K562 (cell line): ENCODE measurements around the gene ALG9. TPM values are rescaled to one million over a fixed set of nuclear protein-coding genes. Genes with fewer than 3 reads are reported as not detected.

Experiments
- ATAC-seq: fragments of 200-7000 bp; cut with Tn5 transposase; 3 replicates; pipeline ENCODE4 v1.9.1; 2020; ENCODE audit warnings: moderate library complexity
- BruUV-seq: library from RNA; stranded (reverse); fragments of 400-500 nt; replicated peaks from 2 replicates; lab custom pipeline; 2021; lab: Mats Ljungman, UMichigan
- CTCF ChIA-PET: fragments of 300-600 bp; formaldehyde crosslinking; extraction: SDS; loops from one replicate; lab custom pipeline; 2021; ENCODE audit warnings: low intra/inter-chr PET ratio; lab: Yijun Ruan, JAX
- POLR2A ChIA-PET: fragments of 300-600, 350-650 bp; sonication (Branson Sonifier 250); formaldehyde crosslinking; extraction: SDS; loops from one replicate; lab custom pipeline; 2021; ENCODE audit warnings: antibody characterized with exemption, inconsistent platforms; lab: Yijun Ruan, JAX
- DNase-seq, 4 experiments: peaks; one replicate each; pipeline versions ENCODE4 v3.0.0 to v3.0.0-alpha.2; 2011 to 2018; ENCODE audit warnings: low spot score in 3 of 4, mixed read lengths in 3 of 4; ENCODE audit errors: extremely low read depth in 1 of 4
- FAIRE-seq: peaks from 2 replicates; lab custom pipeline; 2011; peaks lifted over from hg19 to GRCh38; lab: Jason Lieb, UNC
- H2AFZ ChIP-seq: 2 replicates; pipeline ENCODE4 v1.6.0; 2011; ENCODE audit warnings: low read depth, low read length, control low read depth, inconsistent platforms
- H3K27ac ChIP-seq: fragments of 200-600 bp; 3 replicates; pipeline ENCODE4 v1.8.0; 2011; ENCODE audit warnings: low read depth, mild to moderate bottlenecking, control low read depth, inconsistent platforms, low read length, moderate library complexity, mixed read lengths; ENCODE audit errors: extremely low read depth
- H3K27me3 ChIP-seq, 2 experiments: fragments of 300-600 bp in 1 of 2; 2 replicates in 1 of 2; 3 replicates in 1 of 2; pipeline versions ENCODE4 v1.6.0 to v1.8.0; 2011; ENCODE audit warnings: inconsistent platforms in 2 of 2, low read length in 2 of 2, mild to moderate bottlenecking in 1 of 2, mixed read lengths in 1 of 2, moderate library complexity in 1 of 2; ENCODE audit not compliant: control insufficient read depth in 2 of 2, insufficient read depth in 2 of 2
- H3K36me3 ChIP-seq: fragments of 300-600 bp; 3 replicates; pipeline ENCODE4 v1.8.0; 2011; ENCODE audit warnings: mild to moderate bottlenecking, low read length, inconsistent platforms; ENCODE audit not compliant: control insufficient read depth, insufficient read depth
- H3K4me1 ChIP-seq, 2 experiments: fragments of 200-600 bp in 1 of 2; replicated peaks in 1 of 2; 2 replicates in 1 of 2; 3 replicates in 1 of 2; pipeline versions ENCODE4 v1.5.1 to v1.8.0; 2011; ENCODE audit warnings: inconsistent platforms in 2 of 2, low read length in 2 of 2, mild to moderate bottlenecking in 1 of 2, mixed read lengths in 1 of 2, moderate library complexity in 1 of 2; ENCODE audit not compliant: control insufficient read depth in 2 of 2, insufficient read depth in 2 of 2
- H3K4me2 ChIP-seq: 2 replicates; pipeline ENCODE4 v1.6.1; 2011; ENCODE audit warnings: low read length, control low read depth, inconsistent platforms, mixed read lengths; ENCODE audit not compliant: insufficient read depth
- H3K4me3 ChIP-seq: fragments of 200-600 bp; sonication (generic), shearing (Covaris generic); 2 replicates; pipeline ENCODE4 v1.5.1; 2016; ENCODE audit warnings: control low read depth, inconsistent platforms
- H3K79me2 ChIP-seq: fragments of 200-600 bp; 3 replicates; pipeline ENCODE4 v1.8.0; 2011; ENCODE audit warnings: low read length, inconsistent platforms; ENCODE audit not compliant: control insufficient read depth, insufficient read depth
- H3K9ac ChIP-seq, 2 experiments: 2 replicates each; pipeline versions ENCODE4 v1.6.0 to v1.6.1; 2011; ENCODE audit warnings: low read depth in 2 of 2, low read length in 2 of 2, control low read depth in 1 of 2, inconsistent platforms in 1 of 2, mild to moderate bottlenecking in 1 of 2, mixed read lengths in 1 of 2; ENCODE audit not compliant: insufficient read depth in 1 of 2
- H3K9me1 ChIP-seq: one replicate; pipeline ENCODE4 v1.6.0; 2011; ENCODE audit warnings: inconsistent platforms, mild to moderate bottlenecking, low read length, moderate library complexity; ENCODE audit not compliant: control insufficient read depth, insufficient read depth
- H3K9me3 ChIP-seq: replicated peaks from 2 replicates; pipeline ENCODE4 v1.5.1; 2011; ENCODE audit warnings: low read depth, low read length, inconsistent platforms; ENCODE audit not compliant: control insufficient read depth, insufficient read depth
- H4K20me1 ChIP-seq: replicated peaks from 2 replicates; pipeline ENCODE4 v1.6.1; 2011; ENCODE audit warnings: low read length, inconsistent platforms, mixed read lengths; ENCODE audit not compliant: control insufficient read depth, insufficient read depth
- BRF1 ChIP-seq: IDR thresholded peaks from 3 replicates; pipeline ENCODE4 v1.6.1; 2011; ENCODE audit warnings: borderline replicate concordance, mild to moderate bottlenecking; ENCODE audit not compliant: insufficient read length; ENCODE audit errors: extremely low read depth
- CEBPB ChIP-seq: fragments of 450-650 bp; IDR thresholded peaks from 2 replicates; pipeline ENCODE4 v1.6.1; 2016; ENCODE audit warnings: missing genetic modification characterization, missing compliant biosample characterization
- CEBPG ChIP-seq, 3 experiments: fragments of 200-800 bp in 1 of 3; sonication (Bioruptor generic) in 1 of 3; sonication (generic) in 1 of 3; formaldehyde crosslinking in 1 of 3; IDR thresholded peaks in 2 of 3; conservative IDR thresholded peaks in 1 of 3; 2 replicates each; pipeline versions ENCODE4 v1.6.1 to v1.8.0; 2016 to 2022; ENCODE audit warnings: missing compliant biosample characterization in 2 of 3, missing genetic modification characterization in 2 of 3, mild to moderate bottlenecking in 1 of 3, missing genetic modification reagents in 1 of 3
- ETV1 ChIP-seq: fragments of 450-650 bp; conservative IDR thresholded peaks from 2 replicates; pipeline ENCODE4 v1.6.1; 2016; ENCODE audit warnings: missing genetic modification characterization, control low read depth, low read depth, missing compliant biosample characterization
- ZNF23 ChIP-seq: fragments of 250-450 bp; sonication (Bioruptor Pico); IDR thresholded peaks from 2 replicates; pipeline ENCODE4 v1.4.0; 2020; ENCODE audit warnings: mild to moderate bottlenecking
- ZNF431 ChIP-seq: sonication (generic); formaldehyde crosslinking; IDR thresholded peaks from 2 replicates; pipeline ENCODE4 v1.8.0; 2022; ENCODE audit warnings: mild to moderate bottlenecking, missing genetic modification reagents
- ZNF507 ChIP-seq: conservative IDR thresholded peaks from 2 replicates; pipeline ENCODE4 v1.6.1; 2017; ENCODE audit warnings: missing genetic modification characterization, missing compliant biosample characterization
- ZNF77 ChIP-seq: fragments of 250-450 bp; sonication (Bioruptor Pico); IDR thresholded peaks from 2 replicates; pipeline ENCODE4 v1.5.0; 2020
- WGBS: fragments of 100-300 bp; shearing (Covaris generic); methylation state at CpG from one replicate; pipeline ENCODE4 v1.1.6; 2016; ENCODE audit warnings: low coverage, mixed read lengths; ENCODE audit not compliant: insufficient coverage; ENCODE audit errors: missing lambda C conversion rate; 5-methylcytosine and 5-hydroxymethylcytosine counted together
- in situ Hi-C: fragments of 300-500 bp; cut with MboI; formaldehyde crosslinking; loops from 4 replicates; pipeline ENCODE4 v1.15.0; 2018; ENCODE audit warnings: inconsistent platforms, mixed read lengths
- intact Hi-C: fragments of 100-400 bp; cut with micrococcal nuclease; formaldehyde crosslinking; loops from 2 replicates; pipeline ENCODE4 v1.14.2; 2022
- polyA plus RNA-seq, 8 experiments: library from polyadenylated mRNA; depleted of rRNA in 4 of 8; stranded (reverse) in 5 of 8; unstranded in 3 of 8; fragments of >200 nt; fragmentation: Nextera tagmentation in 2 of 8; fragmentation: Illumina TruSeq in 1 of 8; extraction: Ambion mirVana in 2 of 8; extraction: Trizol in 1 of 8; gene quantifications; 2 replicates each; pipeline versions ENCODE4 v1.2.1 to v1.2.3, GENCODE V29; 2011 to 2014; ENCODE audit warnings: inconsistent platforms in 1 of 8, missing spikeins in 1 of 8
- total RNA-seq, 7 experiments: library from RNA; depleted of rRNA in 6 of 7; stranded (reverse); fragments of >200 nt in 6 of 7; fragmentation: Illumina TruSeq in 2 of 7; extraction: Trizol in 2 of 7; gene quantifications; 2 replicates each; pipeline versions ENCODE4 v1.2.1 to v1.2.3, GENCODE V29; 2011 to 2021; ENCODE audit warnings: low replicate concordance in 1 of 7

Gene ALG9
- total and polyA plus RNA-seq, 9 of the 15 experiments (the other 6 are each of a cell fraction or from before 2014, with no cell fraction given), result 11.5 to 40.5 (median 24.9) TPM

GRCh38 chr11:111905411-111905810 lies 34.0 kb upstream of the ALG9 start:
- WGBS, result 47% methylated on average over 2 of the region's 2 CpGs
- no TSS peak for BruUV-seq
- no peak overlapping the region for H3K27ac ChIP-seq
- intact Hi-C loops, result no loop called here
- no peak for DNase-seq
- ChIA-PET CTCF (no interaction called here), POLR2A (no interaction called here)
- no peak overlapping the region for H3K9ac ChIP-seq
- H3K9me3 ChIP-seq, result peaks cover 5% of the 10 kb centered on the region; the same call in 1 of the 2 replicates
- H3K9me1 ChIP-seq, result no peaks in the 10 kb centered on the region
- no peaks in the 10 kb centered on the region for H3K27me3 ChIP-seq
- no peaks in the 10 kb centered on the region for H4K20me1 ChIP-seq
- TF ChIP-seq ZNF77 (no peak), ETV1 (tag) (no peak), ZNF431 (CRISPR knock-in tag) (no peak; the same call in 1 of the 2 replicates), BRF1 (no peak), ZNF507 (tag) (no peak)
- no peak for ATAC-seq
- in situ Hi-C loops, result no loop called here
- no peak overlapping the region for H3K4me3 ChIP-seq
- FAIRE-seq, result no peak
- H3K4me1 ChIP-seq, result peaks cover 7 to 15% of the 10 kb centered on the region in 2 experiments; a peak in 4 of 5 replicates
- no peak overlapping the region for H2AFZ ChIP-seq
- no peak overlapping the region for H3K4me2 ChIP-seq
- no peaks in the 10 kb centered on the region for H3K79me2 ChIP-seq
- H3K36me3 ChIP-seq, result no peaks in the 10 kb centered on the region

DNA sequence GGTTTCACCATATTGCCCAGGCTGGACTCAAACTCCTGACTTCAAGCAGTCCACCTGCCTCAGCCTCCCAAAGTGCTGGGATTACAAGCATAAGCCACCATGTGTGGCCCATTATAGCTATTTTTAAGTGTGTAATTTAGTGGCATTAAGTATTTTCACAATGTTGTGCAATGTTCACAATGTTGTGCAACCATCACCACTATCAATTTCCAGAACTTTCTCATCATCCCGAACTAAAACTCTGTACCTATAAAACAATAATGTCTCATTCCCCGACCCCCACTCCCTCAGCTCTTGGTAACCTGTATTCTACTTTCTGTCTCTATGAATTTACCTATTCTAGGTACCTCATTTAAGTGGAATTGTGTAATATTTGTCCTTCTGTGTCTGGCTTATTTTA lies 15.5 kb upstream of the ALG9 start:
- no peaks in the 10 kb centered on the region for H3K36me3 ChIP-seq
- no peak for DNase-seq
- H3K9ac ChIP-seq, result no peak overlapping the region
- FAIRE-seq, result no peak
- no TSS peak for BruUV-seq
- in situ Hi-C loops (no loop called here), intact Hi-C loops (no loop called here)
- ChIA-PET CTCF (no interaction called here), POLR2A (interaction anchor here (0.8 to 1.1 kb wide), 2 partner anchors 15 to 24 kb away, joined by 3 to 7 read pairs; partner anchors contain the start of gene ALG9)
- no peak overlapping the region for H3K4me2 ChIP-seq
- 42% methylated on average over 2 of the region's 2 CpGs for WGBS
- no peak overlapping the region for H2AFZ ChIP-seq
- no peaks in the 10 kb centered on the region for H3K79me2 ChIP-seq
- peaks cover 0 to 9% of the 10 kb centered on the region in 2 experiments; a peak in 2 of 5 replicates for H3K4me1 ChIP-seq
- no peak for ATAC-seq
- no peaks in the 10 kb centered on the region for H4K20me1 ChIP-seq
- no peaks in the 10 kb centered on the region for H3K27me3 ChIP-seq
- no peaks in the 10 kb centered on the region for H3K9me1 ChIP-seq
- H3K27ac ChIP-seq, result no peak overlapping the region
- TF ChIP-seq ZNF23 (CRISPR knock-in tag) (no peak), CEBPG (CRISPR knock-in tag; IDR thresholded peaks at IDR 0.05) (peak; percentile 54; the same call in 1 of the 2 replicates), CEBPG (tag; conservative IDR thresholded peaks at IDR 0.05 in 1 of 2, IDR thresholded peaks at IDR 0.05 in 1 of 2) (peak; percentile 53 to 75), CEBPB (tag) (peak; percentile 91)
- no peaks in the 10 kb centered on the region for H3K9me3 ChIP-seq
- H3K4me3 ChIP-seq, result no peak overlapping the region
